Activated T-cell treated with anti-CD3 and anti-CD28 coated beads, Interleukin-2, amount 50 U/mL, for 24 hours (primary cell): ENCODE results near the gene SMIM7.
"Not testable (repeated sequence)": the region's sequence is repeated elsewhere in the genome, so short reads cannot be mapped to it uniquely, and the experiment has no call there.

ENCODE experiments used
- DNase-seq: peaks from one replicate; pipeline ENCODE4 v3.0.0-alpha.2; 2020
- H3K27ac Mint-ChIP-seq: 2 replicates; pipeline ENCODE4 v1.8.0; 2020; ENCODE audit warnings: mild to moderate bottlenecking, mixed read lengths
- H3K27me3 Mint-ChIP-seq: 2 replicates; pipeline ENCODE4 v1.8.0; 2020; ENCODE audit warnings: mixed read lengths
- H3K36me3 Mint-ChIP-seq: 2 replicates; pipeline ENCODE4 v1.8.0; 2020; ENCODE audit warnings: low read depth, mixed read lengths
- H3K4me1 Mint-ChIP-seq: 2 replicates; pipeline ENCODE4 v1.8.0; 2020; ENCODE audit warnings: low read depth, mixed read lengths
- H3K4me3 Mint-ChIP-seq: 2 replicates; pipeline ENCODE4 v1.8.0; 2020; ENCODE audit warnings: mild to moderate bottlenecking, moderate library complexity, mixed read lengths
- H3K9me3 Mint-ChIP-seq: 2 replicates; pipeline ENCODE4 v1.8.0; 2020; ENCODE audit warnings: mixed read lengths

Gene SMIM7

DNA sequence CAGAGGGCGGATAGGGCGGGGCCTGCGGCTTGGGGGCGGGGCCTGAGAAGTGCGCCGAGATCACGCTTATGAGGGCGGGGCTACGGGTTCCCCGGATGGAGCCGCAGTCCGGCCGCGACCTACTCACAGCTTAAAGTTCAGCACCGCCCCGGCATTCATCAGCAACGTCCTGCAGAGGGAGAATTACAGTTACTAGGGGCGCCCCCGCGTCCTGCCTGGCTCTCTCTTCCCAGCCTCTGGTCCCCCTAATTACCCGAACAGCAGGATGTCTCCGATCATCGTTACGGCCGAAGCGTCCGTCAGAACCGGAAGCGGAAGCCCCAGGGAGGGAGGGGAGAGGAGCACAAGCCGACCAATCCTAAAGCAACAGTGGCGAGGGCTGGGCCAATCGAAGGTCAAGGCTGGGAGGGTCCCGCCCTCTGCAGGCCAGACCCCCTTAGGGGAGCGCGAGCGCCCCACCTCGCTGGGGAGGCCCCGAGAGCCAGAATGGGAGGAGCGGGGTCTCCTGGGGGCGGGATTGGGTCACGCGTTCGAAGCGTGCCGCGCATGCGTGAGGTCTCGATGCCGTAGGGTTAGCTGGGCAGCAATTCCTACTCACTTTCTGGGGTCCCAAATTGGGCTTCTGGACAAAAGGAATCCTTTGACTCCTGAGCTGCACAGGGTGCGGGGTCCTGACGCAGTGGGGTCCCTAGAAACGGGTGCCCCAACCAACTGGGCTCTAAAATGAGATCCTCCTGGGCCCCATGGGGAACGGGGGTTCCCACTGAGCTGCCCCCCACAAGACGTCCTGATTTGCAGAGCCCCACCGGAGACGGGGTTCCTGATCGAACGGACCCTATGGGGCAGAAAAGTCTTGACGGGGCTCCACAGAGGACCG is at the start of gene SMIM7:
Gene SMIM7, minus strand, starts transcription at position 313 of the 877 bp plus-strand sequence. Its CDS starts 34 bp downstream, at position 279.
- Mint-ChIP-seq H3K27me3 (peaks cover 7% of the 10 kb centered on the region), H3K36me3 (peaks cover 46% of the 10 kb centered on the region), H3K27ac (peak within 1 kb of the TSS; percentile 100), H3K4me1 (peaks cover 39% of the 10 kb centered on the region), H3K9me3 (no peaks in the 10 kb centered on the region), H3K4me3 (peak within 1 kb of the TSS; percentile 99)
- DNase-seq: peak; percentile 98

DNA sequence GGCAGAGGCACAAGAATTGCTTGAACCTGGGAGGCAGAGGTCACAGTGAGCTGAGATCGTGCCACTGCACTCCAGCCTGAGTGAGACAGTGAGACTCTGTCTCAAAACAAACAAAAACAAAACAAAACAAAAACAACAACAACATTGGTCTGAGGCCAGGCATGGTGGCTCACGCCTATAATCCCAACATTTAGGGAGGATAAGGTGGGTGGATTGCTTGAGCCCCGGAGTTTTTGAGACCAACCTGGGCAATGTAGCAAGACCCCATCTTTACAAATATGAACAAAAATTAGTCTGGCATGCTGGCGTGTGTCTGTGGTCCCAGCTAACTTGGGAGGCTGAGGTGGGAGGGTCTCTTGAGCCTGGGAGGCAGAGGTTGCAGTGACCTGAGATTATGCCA is 43.7 kb upstream of the SMIM7 start:
- DNase-seq: no peak
- no peaks in the 10 kb centered on the region for H3K9me3 Mint-ChIP-seq
- H3K4me3 Mint-ChIP-seq: no peak overlapping the region
- H3K4me1 Mint-ChIP-seq: no peaks in the 10 kb centered on the region
- H3K36me3 Mint-ChIP-seq: no peaks in the 10 kb centered on the region
- no peak overlapping the region for H3K27ac Mint-ChIP-seq
- H3K27me3 Mint-ChIP-seq: no peaks in the 10 kb centered on the region

DNA sequence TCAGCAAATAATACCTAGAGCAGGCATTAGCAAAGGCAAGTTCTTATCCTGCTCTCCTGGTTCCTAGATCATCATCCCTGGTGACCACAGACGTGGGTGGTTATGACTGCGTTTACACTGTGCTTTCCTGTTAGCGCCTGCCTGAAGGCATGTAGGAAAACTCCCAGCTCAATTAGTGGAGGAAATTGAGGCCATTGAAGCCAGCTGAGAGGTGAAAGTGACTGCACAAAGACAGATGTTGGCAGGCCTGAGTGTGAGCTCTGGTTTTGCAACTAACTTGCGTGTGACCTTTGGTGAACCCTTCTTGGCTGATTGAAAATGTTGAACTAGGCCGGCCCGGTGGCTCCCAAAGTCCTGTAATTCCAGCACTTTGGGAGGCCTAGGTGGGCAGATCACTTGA is 42.2 kb upstream of the SMIM7 start:
- no peak for DNase-seq
- H3K27ac Mint-ChIP-seq: no peak overlapping the region

DNA sequence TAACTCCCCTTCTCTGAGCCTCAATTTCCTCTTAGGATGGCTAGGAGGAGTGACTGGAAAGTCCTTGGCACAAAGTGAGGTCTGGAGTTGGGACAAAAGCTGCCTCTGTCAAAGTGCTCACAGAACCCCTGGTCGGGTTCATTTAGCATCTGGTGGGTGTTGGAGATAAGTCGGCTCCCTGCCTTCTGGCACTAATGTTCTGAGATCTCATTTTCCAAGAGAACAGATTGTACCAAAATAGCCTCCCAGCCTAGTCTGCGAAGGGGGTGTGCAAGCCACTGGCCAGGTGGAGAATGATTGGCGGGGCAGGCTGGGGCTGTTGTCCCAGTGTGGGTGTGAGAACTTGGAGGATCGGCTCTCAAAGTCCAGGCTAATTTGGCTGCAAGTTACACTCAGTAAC is 39.0 kb upstream of the SMIM7 start:
- Mint-ChIP-seq H3K27me3 (no peaks in the 10 kb centered on the region), H3K4me1 (no peaks in the 10 kb centered on the region), H3K4me3 (no peak overlapping the region), H3K36me3 (no peaks in the 10 kb centered on the region), H3K9me3 (peaks cover 2% of the 10 kb centered on the region), H3K27ac (no peak overlapping the region)
- DNase-seq: no peak

More for the DNA sequence above, 42.2 kb upstream of the SMIM7 start:
- Mint-ChIP-seq H3K4me3 (no peak overlapping the region), H3K36me3 (no peaks in the 10 kb centered on the region), H3K9me3 (no peaks in the 10 kb centered on the region), H3K27me3 (no peaks in the 10 kb centered on the region), H3K4me1 (no peaks in the 10 kb centered on the region)

DNA sequence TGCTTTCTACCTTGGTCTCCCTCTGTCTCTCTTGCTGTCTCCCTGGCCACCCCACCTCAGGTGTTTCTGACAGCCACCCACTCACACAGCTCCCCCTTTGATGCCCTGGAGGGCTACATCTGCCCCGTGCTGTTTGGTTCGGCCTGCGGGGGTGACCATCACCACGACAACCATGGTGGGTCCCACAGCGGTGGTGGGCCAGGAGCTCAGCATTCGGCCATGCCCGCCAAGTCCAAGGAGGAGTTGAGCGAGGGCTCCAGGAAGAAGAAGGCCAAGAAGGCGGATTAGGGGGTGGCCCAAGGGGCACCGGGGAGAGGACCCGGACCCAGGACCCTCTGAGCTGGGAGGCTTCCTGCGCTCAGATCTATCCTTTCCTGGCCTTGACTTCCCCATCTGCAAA is 28.1 kb upstream of the SMIM7 start:
- no peak overlapping the region for H3K4me3 Mint-ChIP-seq

DNA sequence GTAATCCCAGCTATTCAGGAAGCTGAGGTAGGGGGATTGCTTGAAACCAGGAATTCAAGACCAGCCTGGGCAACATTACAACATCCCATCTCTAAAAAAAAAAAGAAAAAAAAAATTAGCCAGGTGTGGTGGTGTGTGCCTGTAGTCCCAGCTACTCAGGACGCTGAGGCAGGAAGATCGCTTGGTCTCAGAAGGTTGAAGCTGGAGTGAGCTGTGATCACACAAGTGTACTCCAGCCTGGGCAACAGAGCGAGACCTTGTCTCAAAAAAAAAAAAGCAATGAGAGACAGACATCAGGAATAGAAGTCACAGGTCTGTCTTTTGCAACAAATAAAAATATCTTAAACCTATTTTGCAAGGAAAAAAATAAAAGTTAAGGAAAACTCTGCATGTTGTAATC is 24.3 kb upstream of the SMIM7 start:
- no peak for DNase-seq
- H3K4me1 Mint-ChIP-seq: no peaks in the 10 kb centered on the region
- H3K36me3 Mint-ChIP-seq: peaks cover 7% of the 10 kb centered on the region
- no peak overlapping the region for H3K27ac Mint-ChIP-seq
- no peaks in the 10 kb centered on the region for H3K27me3 Mint-ChIP-seq
- H3K9me3 Mint-ChIP-seq: peaks cover 8% of the 10 kb centered on the region
- H3K4me3 Mint-ChIP-seq: no peak overlapping the region

More for the DNA sequence above, 28.1 kb upstream of the SMIM7 start:
- H3K9me3 Mint-ChIP-seq: no peaks in the 10 kb centered on the region
- no peaks in the 10 kb centered on the region for H3K36me3 Mint-ChIP-seq
- no peaks in the 10 kb centered on the region for H3K27me3 Mint-ChIP-seq
- no peaks in the 10 kb centered on the region for H3K4me1 Mint-ChIP-seq
- no peak for DNase-seq
- no peak overlapping the region for H3K27ac Mint-ChIP-seq

DNA sequence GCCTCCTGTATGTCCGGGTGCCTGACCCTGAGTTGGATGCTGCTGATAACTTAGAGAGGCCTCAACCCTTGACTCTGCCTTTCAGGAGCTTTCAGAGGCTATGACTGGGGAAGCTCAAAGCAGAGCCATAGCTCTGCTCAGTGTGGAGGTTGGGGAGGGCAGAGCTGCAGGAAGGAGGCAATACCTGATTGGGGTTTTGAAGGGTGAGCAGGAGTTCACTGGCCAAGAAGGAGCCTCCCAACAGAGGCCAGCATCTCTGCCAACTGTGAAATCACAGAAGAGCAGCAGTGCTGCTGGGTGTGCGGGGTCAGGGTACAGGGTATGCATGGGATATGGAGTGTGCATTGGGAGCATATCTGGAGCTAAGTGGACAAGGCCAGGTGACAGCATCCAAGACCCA is 22.6 kb upstream of the SMIM7 start:
- H3K27ac Mint-ChIP-seq: no peak overlapping the region
- H3K4me3 Mint-ChIP-seq: no peak overlapping the region
- H3K9me3 Mint-ChIP-seq: peaks cover 8% of the 10 kb centered on the region
- no peak for DNase-seq
- H3K27me3 Mint-ChIP-seq: peaks cover 2% of the 10 kb centered on the region
- H3K36me3 Mint-ChIP-seq: peaks cover 7% of the 10 kb centered on the region
- no peaks in the 10 kb centered on the region for H3K4me1 Mint-ChIP-seq

DNA sequence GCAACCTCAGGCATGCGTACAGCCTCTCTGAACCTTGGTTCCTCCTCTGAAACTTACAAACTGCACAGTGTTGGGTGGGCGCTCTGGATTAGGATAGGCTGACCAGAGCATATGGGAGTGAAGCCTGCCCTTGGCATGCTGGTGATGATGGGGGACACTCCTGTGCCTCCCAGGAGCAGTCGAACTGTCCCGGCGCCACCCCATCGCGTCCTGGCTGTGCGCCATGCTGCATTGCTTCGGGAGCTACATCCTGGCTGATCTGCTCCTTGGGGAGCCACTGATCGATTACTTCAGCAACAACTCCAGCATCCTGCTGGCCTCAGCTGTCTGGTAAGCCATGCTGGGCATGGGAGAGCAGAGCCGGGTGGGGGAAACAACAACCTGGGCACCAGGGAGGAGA is 19.9 kb upstream of the SMIM7 start:
- H3K27me3 Mint-ChIP-seq: peaks cover 2% of the 10 kb centered on the region
- DNase-seq: no peak
- peaks cover 8% of the 10 kb centered on the region for H3K9me3 Mint-ChIP-seq

DNA sequence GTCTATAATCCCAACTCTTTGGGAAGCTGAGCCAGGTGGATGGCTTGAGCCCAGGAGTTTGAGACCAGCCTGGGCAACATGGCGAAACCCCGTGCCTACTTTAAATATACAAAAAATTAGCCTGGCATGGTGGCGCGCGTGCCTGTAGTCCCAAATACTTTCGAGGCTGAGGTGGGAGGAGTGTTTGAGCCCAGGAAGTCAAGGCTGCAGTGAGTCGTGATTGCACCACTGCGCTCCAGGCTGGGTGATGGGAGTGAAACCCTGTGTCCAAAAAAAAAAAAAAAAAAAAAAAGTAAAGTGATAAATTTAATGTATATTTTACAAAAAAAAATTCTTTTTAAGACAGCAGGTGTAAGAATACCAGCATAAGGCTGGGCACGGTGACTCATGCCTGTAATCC is 18.6 kb upstream of the SMIM7 start:
- H3K27me3 Mint-ChIP-seq: peaks cover 2% of the 10 kb centered on the region
- no peak overlapping the region for H3K27ac Mint-ChIP-seq
- H3K4me1 Mint-ChIP-seq: no peaks in the 10 kb centered on the region
- peaks cover 7% of the 10 kb centered on the region for H3K36me3 Mint-ChIP-seq
- no peak for DNase-seq
- H3K9me3 Mint-ChIP-seq: peaks cover 8% of the 10 kb centered on the region
- no peak overlapping the region for H3K4me3 Mint-ChIP-seq

More for the DNA sequence above, 19.9 kb upstream of the SMIM7 start:
- H3K4me1 Mint-ChIP-seq: no peaks in the 10 kb centered on the region
- peaks cover 7% of the 10 kb centered on the region for H3K36me3 Mint-ChIP-seq
- no peak overlapping the region for H3K27ac Mint-ChIP-seq
- no peak overlapping the region for H3K4me3 Mint-ChIP-seq

DNA sequence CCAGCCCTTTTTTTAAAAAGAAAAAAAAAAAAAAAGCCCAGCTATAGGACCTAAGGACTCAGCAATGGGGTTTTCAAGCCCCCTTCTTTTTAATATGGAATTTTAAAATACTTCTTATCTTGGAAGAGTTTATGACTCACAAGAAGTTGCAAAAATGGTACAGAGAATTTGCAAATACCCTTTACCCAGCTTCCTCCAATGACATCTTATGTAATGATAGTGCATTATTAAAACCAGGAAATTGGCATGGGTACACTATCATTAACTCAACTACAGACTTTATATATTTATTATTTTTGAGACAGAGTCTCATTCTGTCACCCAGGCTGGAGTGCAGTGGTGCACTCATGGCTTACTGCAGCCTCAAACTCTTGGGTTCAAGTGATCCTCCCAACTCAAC is 17.1 kb upstream of the SMIM7 start:
- no peak for DNase-seq
- peaks cover 7% of the 10 kb centered on the region for H3K36me3 Mint-ChIP-seq
- no peak overlapping the region for H3K27ac Mint-ChIP-seq
- no peaks in the 10 kb centered on the region for H3K4me1 Mint-ChIP-seq
- peaks cover 2% of the 10 kb centered on the region for H3K27me3 Mint-ChIP-seq
- no peak overlapping the region for H3K4me3 Mint-ChIP-seq
- peaks cover 8% of the 10 kb centered on the region for H3K9me3 Mint-ChIP-seq

DNA sequence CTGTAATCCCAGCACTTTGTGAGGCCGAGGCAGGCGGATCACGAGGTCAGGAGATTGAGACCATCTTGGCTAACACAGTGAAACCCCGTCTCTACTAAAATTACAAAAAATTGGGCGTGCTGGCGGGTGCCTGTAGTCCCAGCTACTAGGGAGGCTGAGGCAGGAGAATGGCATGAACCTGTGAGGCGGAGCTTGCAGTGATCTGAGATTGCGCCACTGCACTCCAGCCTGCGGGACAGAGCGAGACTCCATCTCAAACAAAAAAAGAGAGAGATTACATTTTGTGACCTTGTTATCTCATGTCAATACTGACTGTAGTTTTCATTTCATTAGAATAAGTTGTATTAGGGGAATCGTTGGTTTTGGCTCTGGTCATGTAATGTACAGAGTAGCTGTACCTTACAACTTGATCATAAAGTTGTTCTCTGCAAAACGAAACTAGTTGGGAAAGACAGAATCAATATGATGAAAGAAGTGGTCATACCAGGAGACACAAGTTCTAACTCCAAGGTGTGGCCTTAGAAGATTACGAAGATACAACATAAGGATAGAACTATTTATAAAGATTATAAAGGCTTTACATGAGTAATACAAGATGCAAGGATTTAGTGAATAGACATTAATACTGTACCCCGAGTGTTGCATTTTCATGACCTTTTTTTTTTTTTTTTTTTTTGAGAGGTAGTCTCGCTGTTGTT is 16.3 kb upstream of the SMIM7 start:
- H3K27me3 Mint-ChIP-seq: peaks cover 2% of the 10 kb centered on the region
- H3K4me3 Mint-ChIP-seq: no peak overlapping the region
- H3K9me3 Mint-ChIP-seq: peaks cover 4% of the 10 kb centered on the region
- peaks cover 7% of the 10 kb centered on the region for H3K36me3 Mint-ChIP-seq
- no peak overlapping the region for H3K27ac Mint-ChIP-seq
- H3K4me1 Mint-ChIP-seq: no peaks in the 10 kb centered on the region
- no peak for DNase-seq

DNA sequence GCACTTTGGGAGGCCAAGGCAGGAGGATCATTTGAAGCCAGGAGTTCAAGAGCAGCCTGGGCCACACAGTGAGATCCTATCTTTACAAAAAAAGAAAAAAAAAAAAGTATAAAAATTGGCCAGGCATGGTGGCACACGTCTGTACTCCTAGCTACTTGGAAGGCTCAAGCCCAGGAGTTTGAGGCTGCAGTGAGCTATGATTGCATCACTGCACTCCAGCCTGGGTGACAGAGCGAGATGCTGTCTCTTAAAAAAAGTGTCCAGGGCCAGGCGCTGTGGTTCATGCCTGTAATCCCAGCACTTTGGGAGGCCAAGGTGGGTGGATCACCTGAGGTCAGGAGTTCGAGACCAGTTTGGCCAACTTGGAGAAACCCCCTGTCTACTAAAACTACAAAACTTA is 13.9 kb upstream of the SMIM7 start:
- not testable (repeated sequence) for H3K9me3 Mint-ChIP-seq, H3K27ac Mint-ChIP-seq, H3K4me1 Mint-ChIP-seq, H3K36me3 Mint-ChIP-seq, H3K27me3 Mint-ChIP-seq, DNase-seq, H3K4me3 Mint-ChIP-seq

DNA sequence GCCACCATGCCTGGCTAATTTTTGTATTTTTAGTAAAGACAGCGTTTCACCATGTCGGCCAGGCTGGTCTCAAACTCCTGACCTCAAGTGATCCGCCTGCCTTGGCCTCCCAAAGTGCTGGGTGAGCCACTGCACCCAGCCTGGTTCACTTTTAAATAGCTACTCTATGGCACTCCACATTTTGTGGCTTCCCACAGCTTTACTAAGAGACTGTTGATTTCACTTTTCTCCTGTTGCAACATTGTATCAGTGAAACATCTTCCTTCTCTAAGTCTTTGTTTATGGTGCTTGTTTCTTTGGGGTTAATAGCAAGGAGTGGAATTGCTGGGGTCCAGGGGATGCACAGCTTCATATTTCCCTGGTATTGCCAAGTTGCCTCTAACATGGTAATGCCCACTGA is 13.3 kb upstream of the SMIM7 start:
- Mint-ChIP-seq H3K4me3 (no peak overlapping the region), H3K27ac (no peak overlapping the region)

DNA sequence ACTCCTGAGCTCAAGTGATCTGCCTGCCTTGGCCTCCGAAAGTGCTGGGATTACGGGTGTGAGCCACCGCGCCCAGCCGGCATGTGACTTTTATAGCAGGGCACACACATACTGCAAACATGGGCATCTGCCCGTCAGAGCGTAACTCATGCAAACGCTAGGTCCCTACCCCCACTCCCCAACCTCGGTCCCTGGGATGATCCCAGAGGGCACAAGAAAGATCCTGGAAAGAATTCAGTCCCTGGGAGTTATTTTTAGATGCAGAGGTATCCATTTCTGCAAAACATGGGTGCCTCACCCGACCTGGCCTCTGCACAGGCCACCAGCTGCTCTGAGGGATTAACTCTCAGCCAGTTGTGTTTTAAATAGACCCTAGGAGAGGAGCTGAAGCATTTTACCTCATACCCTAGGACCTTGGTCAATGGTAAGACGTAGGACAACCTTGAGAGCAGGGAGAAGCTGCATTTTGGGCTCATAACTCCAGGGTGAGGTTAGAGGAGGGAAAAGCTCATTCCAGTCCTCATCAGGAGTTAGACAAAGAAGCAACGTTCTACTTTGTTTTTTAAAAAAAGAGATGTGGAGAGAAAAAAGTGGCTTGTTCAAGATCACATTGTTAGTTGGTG is 11.8 kb upstream of the SMIM7 start:
- Mint-ChIP-seq H3K4me3 (no peak overlapping the region), H3K9me3 (no peaks in the 10 kb centered on the region), H3K27ac (no peak overlapping the region), H3K4me1 (no peaks in the 10 kb centered on the region), H3K36me3 (no peaks in the 10 kb centered on the region), H3K27me3 (no peaks in the 10 kb centered on the region)
- DNase-seq: no peak

More for the DNA sequence above, 13.3 kb upstream of the SMIM7 start:
- Mint-ChIP-seq H3K9me3 (no peaks in the 10 kb centered on the region), H3K36me3 (no peaks in the 10 kb centered on the region), H3K27me3 (peaks cover 2% of the 10 kb centered on the region), H3K4me1 (no peaks in the 10 kb centered on the region)
- DNase-seq: no peak

DNA sequence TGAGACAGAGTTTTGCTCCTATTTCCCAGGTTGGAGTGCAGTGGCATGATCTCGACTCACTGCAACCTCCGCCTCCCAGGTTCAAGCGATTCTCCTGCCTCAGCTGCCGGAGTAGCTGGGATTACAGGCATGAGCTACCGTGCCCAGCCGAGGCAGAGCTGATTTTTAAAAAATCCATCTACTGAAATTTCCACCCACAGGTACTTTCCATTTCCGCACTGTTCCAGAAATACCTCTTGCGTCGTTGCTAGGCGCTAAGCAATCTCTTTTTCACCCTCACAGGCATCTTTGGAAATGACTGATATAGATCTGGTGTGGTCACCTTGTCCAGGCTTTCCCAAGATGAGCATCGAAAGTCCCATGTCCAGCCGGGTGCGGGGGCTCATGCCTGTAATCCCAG is 10.3 kb upstream of the SMIM7 start:
- Mint-ChIP-seq H3K4me1 (no peaks in the 10 kb centered on the region), H3K4me3 (no peak overlapping the region), H3K36me3 (no peaks in the 10 kb centered on the region), H3K27ac (no peak overlapping the region), H3K9me3 (no peaks in the 10 kb centered on the region), H3K27me3 (no peaks in the 10 kb centered on the region)
- no peak for DNase-seq
